ENCODE measurements around the gene SLBP.

Gene SLBP

DNA sequence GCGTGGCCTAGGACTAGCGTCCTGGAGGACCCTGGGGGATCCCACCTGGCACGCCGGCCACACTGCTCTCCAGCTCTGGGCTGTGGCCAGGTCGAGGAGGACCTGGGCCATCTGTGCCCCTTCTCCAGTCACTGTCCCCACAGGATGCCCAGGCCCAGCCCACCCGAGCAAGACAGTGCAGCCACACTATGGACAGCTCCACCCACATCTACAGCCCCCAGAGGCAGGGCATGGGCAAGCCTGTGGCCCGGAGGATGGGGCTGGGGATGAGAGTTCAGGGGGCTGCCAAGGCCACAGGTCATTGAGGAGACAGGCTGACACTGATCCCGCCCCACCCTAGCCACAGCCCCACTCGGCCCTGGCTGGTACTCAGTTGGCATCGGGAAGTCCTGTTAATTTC lies 58.3 kb downstream of the SLBP start:
- no peak for DNase-seq (ENCODE audit: low spot score)

DNA sequence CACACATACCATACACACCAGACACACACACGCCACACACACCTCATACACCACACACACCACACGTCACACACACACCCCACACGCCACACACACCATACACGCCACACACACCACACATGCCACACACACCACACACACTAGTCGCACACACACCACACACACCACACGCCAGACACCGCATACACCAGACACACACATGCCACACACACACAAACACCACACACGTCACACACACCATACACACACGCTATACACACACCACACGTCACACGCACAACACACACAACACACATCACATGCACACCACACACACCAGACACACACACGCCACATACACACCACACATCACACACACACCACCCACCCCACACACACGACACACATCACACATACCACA lies 60.0 kb downstream of the SLBP start:
- no peak for DNase-seq (ENCODE audit: low spot score)

GRCh38 chr4:1651609-1652008 lies 60.5 kb downstream of the SLBP start:
- DNase-seq (ENCODE audit: low spot score), result no peak

- DNase-seq (ENCODE audit: low spot score), result no peak
These were observed 63.2 kb downstream of the SLBP start for GRCh38 chr4:1648962-1649361.

DNA sequence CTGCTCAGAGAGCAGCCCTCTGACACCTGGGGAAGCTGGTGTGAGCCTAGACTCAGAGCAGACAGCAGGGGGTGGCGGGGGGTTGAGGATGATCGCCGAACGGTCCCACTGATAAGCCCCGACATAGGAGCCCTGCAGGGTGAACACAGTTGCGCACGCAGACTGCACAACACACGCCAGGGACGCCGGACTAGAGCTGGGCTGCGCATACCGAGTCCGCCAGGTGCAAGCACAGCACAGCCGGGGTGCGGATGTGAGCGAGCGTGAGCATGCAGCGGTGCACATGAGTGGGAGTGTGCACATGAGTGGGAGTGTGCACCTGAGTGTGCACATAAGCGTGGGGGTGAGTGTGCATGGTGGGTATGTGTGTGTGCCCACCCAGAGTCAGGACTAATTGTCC lies 64.7 kb downstream of the SLBP start:
- DNase-seq (ENCODE audit: low spot score), result no peak

- no peak for DNase-seq (ENCODE audit: low spot score)
These were observed 65.4 kb downstream of the SLBP start for GRCh38 chr4:1646690-1647089.

GRCh38 chr4:1644891-1645657 lies 67.0 kb downstream of the SLBP start:
- no peak for DNase-seq (ENCODE audit: low spot score)

GRCh38 chr4:1643971-1644735 lies 68.0 kb downstream of the SLBP start:
- DNase-seq (ENCODE audit: low spot score), result no peak

Data from hematopoietic multipotent progenitor cell treated with erythropoietin and hydrocortisone succinate and interleukin-3 and kit ligand, for 15 days (in vitro differentiated cells).